ENCODE data around the gene DEFB127. TPM values are rescaled to one million over a fixed set of nuclear protein-coding genes. Genes with fewer than 3 reads are reported as not detected.

DEFB127 gene
- total and polyA plus RNA-seq, 2 of the 8 experiments (the other 6 are each of a cell fraction or from before 2014, with no cell fraction given), result not detected

DNA sequence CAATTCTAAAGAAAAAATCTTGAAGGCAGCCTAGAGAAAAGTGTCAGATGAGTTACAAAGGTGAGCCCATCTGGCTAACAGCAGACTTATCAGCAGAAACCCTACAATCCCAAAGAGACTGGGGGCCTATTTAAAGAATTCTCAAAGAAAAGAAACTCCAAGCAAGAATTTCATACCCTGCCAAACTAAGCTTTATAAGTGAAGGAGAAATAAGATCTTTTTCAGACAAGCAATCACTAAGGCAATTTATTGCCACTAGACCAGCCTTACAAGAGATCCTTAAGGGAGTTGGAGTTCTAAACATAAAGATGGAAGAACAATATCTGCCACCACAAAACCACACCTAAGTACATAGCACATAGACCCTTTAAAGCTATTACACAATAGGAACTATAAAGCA, 39.7 kb upstream of the DEFB127 start:
- no peak overlapping the region for H2BK12ac ChIP-seq (ENCODE audit: low read depth, low read length)
- H2BK120ac ChIP-seq (replicated peaks; ENCODE audit: low read depth, low read length), result no peak overlapping the region
- H3K14ac ChIP-seq (ENCODE audit: insufficient read length), result no peak overlapping the region
- H3K79me1 ChIP-seq (ENCODE audit: low read depth, low read length), result no peaks in the 10 kb centered on the region
- no peak overlapping the region for H3K4ac ChIP-seq (replicated peaks; ENCODE audit: insufficient read length, low read depth, low read length)
- no peak overlapping the region for H2AFZ ChIP-seq (ENCODE audit: low read length)
- no peaks in the 10 kb centered on the region for H4K20me1 ChIP-seq (replicated peaks in 1 of 2; ENCODE audit: control insufficient read depth in 1 of 2, insufficient read depth in 2 of 2, low read length in 2 of 2)
- no peak overlapping the region for H3K9ac ChIP-seq (replicated peaks in 1 of 4; ENCODE audit: extremely low read depth in 1 of 4, low read depth in 3 of 4, low read length in 3 of 4)
- no peak overlapping the region for H3K4me2 ChIP-seq (ENCODE audit: insufficient read depth in 1 of 2, low read depth in 2 of 2, low read length in 2 of 2)
- H2BK5ac ChIP-seq (ENCODE audit: low read depth, low read length), result no peak overlapping the region
- H2AK5ac ChIP-seq (ENCODE audit: low read depth, low read length), result no peak overlapping the region
- H3K27me3 ChIP-seq (replicated peaks in 1 of 4; ENCODE audit: control insufficient read depth in 3 of 4, extremely low read depth in 1 of 4, insufficient read depth in 3 of 4, low read length in 3 of 4), result no peaks in the 10 kb centered on the region
- no peak overlapping the region for H4K91ac ChIP-seq (replicated peaks; ENCODE audit: insufficient read length, low read length)
- ChIA-PET POLR2A (ENCODE audit: partially characterized antibody) (no interaction called here), CTCF (ENCODE audit: partially characterized antibody) (no interaction called here)
- no peak overlapping the region for H3K4me3 ChIP-seq (ENCODE audit: extremely low read depth in 1 of 4, insufficient read depth in 2 of 4, low read depth in 3 of 4, low read length in 4 of 4)
- H4K5ac ChIP-seq (ENCODE audit: insufficient read length, low read depth, low read length), result no peak overlapping the region
- DNase-seq (ENCODE audit: low read depth in 1 of 2, low spot score in 2 of 2), result no peak
- no peak overlapping the region for H3K56ac ChIP-seq (replicated peaks; ENCODE audit: insufficient read length, low read depth, low read length)
- no peak overlapping the region for H4K8ac ChIP-seq (ENCODE audit: extremely low read depth, insufficient read depth, low read length)
- H3K23ac ChIP-seq (ENCODE audit: insufficient read length), result no peak overlapping the region
- no peaks in the 10 kb centered on the region for H3K23me2 ChIP-seq (ENCODE audit: low read depth, low read length)
- H3K4me1 ChIP-seq (replicated peaks in 1 of 4; ENCODE audit: control insufficient read depth in 3 of 4, insufficient read depth in 4 of 4, low read length in 3 of 4), result no peaks in the 10 kb centered on the region
- no peaks in the 10 kb centered on the region for H3K36me3 ChIP-seq (ENCODE audit: control insufficient read depth in 2 of 4, insufficient read depth in 4 of 4, low read length in 3 of 4)
- H2BK20ac ChIP-seq (ENCODE audit: low read length), result no peak overlapping the region
- no peak overlapping the region for H2BK15ac ChIP-seq (ENCODE audit: low read length)
- FAIRE-seq, result no peak
- no peaks in the 10 kb centered on the region for H3K79me2 ChIP-seq (ENCODE audit: control insufficient read depth in 1 of 2, insufficient read depth in 2 of 2, low read length in 2 of 2)
- H3K18ac ChIP-seq (ENCODE audit: extremely low read depth, low read length), result no peak overlapping the region
- no peak overlapping the region for H3K27ac ChIP-seq (ENCODE audit: low read depth, low read length)
- H3K9me3 ChIP-seq (ENCODE audit: insufficient read depth in 2 of 2, low read depth in 1 of 2, low read length in 1 of 2), result peaks cover 54 to 57% of the 10 kb centered on the region in 2 experiments
- no peak for TF ChIP-seq POLR2A (IDR thresholded peaks at IDR 0.05; ENCODE audit: control extremely low read depth in 1 of 2, low read depth in 2 of 2, low read length in 2 of 2)
- no peak for TF ChIP-seq RNF2 (IDR thresholded peaks at IDR 0.05; ENCODE audit: borderline replicate concordance, low read depth, low read length, missing control alignments, poor library complexity, severe bottlenecking)
- TF ChIP-seq CEBPB (IDR thresholded peaks at IDR 0.05; ENCODE audit: low read depth, low read length), result no peak
- TF ChIP-seq MAX (IDR thresholded peaks at IDR 0.05), result no peak
- no peak for TF ChIP-seq ATF2 (IDR thresholded peaks at IDR 0.05; ENCODE audit: low read length)
- TF ChIP-seq JUND (IDR thresholded peaks at IDR 0.05; ENCODE audit: low read length), result no peak
- TF ChIP-seq CHD2 (IDR thresholded peaks at IDR 0.05; ENCODE audit: low read length), result no peak
- no peak for TF ChIP-seq SP1 (IDR thresholded peaks at IDR 0.05; ENCODE audit: low read depth, low read length)
- TF ChIP-seq GABPA (IDR thresholded peaks at IDR 0.05; ENCODE audit: borderline replicate concordance, insufficient read depth, low read length), result no peak
- TF ChIP-seq TCF12 (IDR thresholded peaks at IDR 0.05; ENCODE audit: low read depth, low read length), result no peak
- TF ChIP-seq CTCF (IDR thresholded peaks at IDR 0.05; ENCODE audit: control extremely low read depth in 1 of 3, insufficient read depth in 1 of 3, low read depth in 1 of 3, low read length in 3 of 3), result no peak
- TF ChIP-seq SUZ12 (IDR thresholded peaks at IDR 0.05; ENCODE audit: low read length), result no peak
